WTC11 (cell line): ENCODE measurements around the gene SPTB.

Experiments used
- EMX1 ChIP-seq: fragments of 250-450 bp; sonication (Bioruptor Pico); IDR thresholded peaks from 2 replicates; pipeline ENCODE4 v1.8.0; 2021; ENCODE audit warnings: mild to moderate bottlenecking
- TF ChIP-seq, protein P1 (sequence below): fragments of 200-600 bp; IDR thresholded peaks from 2 replicates; pipeline ENCODE4 v1.8.0; 2022; ENCODE audit warnings: antibody characterized with exemption
- TF ChIP-seq, protein P2 (sequence below): sonication (generic); formaldehyde crosslinking; IDR thresholded peaks from 2 replicates; pipeline ENCODE4 v1.8.0; 2022; ENCODE audit warnings: missing genetic modification reagents
- TF ChIP-seq, protein P3 (sequence below): sonication (generic); formaldehyde crosslinking; IDR thresholded peaks from 2 replicates; pipeline ENCODE4 v1.8.1; 2022; ENCODE audit warnings: missing genetic modification reagents, borderline replicate concordance
- TF ChIP-seq, protein P4 (sequence below): sonication (generic); formaldehyde crosslinking; IDR thresholded peaks from 2 replicates; pipeline ENCODE4 v1.8.0; 2022; ENCODE audit warnings: mild to moderate bottlenecking, missing genetic modification reagents

DNA sequence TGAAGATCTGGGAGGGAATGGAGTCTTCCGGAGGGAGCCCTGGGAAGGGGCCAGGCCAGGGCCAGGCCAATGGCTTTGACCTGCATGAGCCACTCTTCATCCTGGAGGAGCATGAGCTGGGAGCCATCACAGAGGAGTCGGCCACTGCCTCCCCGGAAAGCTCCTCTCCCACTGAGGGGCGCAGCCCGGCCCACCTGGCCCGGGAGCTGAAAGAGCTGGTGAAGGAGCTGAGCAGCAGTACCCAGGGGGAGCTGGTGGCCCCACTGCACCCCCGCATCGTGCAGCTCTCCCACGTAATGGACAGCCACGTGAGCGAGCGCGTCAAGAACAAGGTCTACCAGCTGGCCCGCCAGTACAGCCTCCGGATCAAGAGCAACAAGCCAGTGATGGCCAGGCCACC lies 137.7 kb downstream of the SPTB start:
- TF ChIP-seq, protein P1, sequence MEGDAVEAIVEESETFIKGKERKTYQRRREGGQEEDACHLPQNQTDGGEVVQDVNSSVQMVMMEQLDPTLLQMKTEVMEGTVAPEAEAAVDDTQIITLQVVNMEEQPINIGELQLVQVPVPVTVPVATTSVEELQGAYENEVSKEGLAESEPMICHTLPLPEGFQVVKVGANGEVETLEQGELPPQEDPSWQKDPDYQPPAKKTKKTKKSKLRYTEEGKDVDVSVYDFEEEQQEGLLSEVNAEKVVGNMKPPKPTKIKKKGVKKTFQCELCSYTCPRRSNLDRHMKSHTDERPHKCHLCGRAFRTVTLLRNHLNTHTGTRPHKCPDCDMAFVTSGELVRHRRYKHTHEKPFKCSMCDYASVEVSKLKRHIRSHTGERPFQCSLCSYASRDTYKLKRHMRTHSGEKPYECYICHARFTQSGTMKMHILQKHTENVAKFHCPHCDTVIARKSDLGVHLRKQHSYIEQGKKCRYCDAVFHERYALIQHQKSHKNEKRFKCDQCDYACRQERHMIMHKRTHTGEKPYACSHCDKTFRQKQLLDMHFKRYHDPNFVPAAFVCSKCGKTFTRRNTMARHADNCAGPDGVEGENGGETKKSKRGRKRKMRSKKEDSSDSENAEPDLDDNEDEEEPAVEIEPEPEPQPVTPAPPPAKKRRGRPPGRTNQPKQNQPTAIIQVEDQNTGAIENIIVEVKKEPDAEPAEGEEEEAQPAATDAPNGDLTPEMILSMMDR = no peak
- TF ChIP-seq, protein P2, sequence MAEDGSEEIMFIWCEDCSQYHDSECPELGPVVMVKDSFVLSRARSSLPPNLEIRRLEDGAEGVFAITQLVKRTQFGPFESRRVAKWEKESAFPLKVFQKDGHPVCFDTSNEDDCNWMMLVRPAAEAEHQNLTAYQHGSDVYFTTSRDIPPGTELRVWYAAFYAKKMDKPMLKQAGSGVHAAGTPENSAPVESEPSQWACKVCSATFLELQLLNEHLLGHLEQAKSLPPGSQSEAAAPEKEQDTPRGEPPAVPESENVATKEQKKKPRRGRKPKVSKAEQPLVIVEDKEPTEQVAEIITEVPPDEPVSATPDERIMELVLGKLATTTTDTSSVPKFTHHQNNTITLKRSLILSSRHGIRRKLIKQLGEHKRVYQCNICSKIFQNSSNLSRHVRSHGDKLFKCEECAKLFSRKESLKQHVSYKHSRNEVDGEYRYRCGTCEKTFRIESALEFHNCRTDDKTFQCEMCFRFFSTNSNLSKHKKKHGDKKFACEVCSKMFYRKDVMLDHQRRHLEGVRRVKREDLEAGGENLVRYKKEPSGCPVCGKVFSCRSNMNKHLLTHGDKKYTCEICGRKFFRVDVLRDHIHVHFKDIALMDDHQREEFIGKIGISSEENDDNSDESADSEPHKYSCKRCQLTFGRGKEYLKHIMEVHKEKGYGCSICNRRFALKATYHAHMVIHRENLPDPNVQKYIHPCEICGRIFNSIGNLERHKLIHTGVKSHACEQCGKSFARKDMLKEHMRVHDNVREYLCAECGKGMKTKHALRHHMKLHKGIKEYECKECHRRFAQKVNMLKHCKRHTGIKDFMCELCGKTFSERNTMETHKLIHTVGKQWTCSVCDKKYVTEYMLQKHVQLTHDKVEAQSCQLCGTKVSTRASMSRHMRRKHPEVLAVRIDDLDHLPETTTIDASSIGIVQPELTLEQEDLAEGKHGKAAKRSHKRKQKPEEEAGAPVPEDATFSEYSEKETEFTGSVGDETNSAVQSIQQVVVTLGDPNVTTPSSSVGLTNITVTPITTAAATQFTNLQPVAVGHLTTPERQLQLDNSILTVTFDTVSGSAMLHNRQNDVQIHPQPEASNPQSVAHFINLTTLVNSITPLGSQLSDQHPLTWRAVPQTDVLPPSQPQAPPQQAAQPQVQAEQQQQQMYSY (CRISPR knock-in tag) = no peak
- TF ChIP-seq, protein P3, sequence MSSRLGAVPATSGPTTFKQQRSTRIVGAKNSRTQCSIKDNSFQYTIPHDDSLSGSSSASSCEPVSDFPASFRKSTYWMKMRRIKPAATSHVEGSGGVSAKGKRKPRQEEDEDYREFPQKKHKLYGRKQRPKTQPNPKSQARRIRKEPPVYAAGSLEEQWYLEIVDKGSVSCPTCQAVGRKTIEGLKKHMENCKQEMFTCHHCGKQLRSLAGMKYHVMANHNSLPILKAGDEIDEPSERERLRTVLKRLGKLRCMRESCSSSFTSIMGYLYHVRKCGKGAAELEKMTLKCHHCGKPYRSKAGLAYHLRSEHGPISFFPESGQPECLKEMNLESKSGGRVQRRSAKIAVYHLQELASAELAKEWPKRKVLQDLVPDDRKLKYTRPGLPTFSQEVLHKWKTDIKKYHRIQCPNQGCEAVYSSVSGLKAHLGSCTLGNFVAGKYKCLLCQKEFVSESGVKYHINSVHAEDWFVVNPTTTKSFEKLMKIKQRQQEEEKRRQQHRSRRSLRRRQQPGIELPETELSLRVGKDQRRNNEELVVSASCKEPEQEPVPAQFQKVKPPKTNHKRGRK (CRISPR knock-in tag) = no peak
- TF ChIP-seq, protein P4, sequence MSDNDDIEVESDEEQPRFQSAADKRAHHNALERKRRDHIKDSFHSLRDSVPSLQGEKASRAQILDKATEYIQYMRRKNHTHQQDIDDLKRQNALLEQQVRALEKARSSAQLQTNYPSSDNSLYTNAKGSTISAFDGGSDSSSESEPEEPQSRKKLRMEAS (CRISPR knock-in tag) = no peak
- no peak for TF ChIP-seq EMX1 (CRISPR knock-in tag)
